Panc1 (cell line): ENCODE results near the gene NCAPH2.

ENCODE experiments used
- TCF7L2 ChIP-seq: IDR thresholded peaks from 2 replicates; pipeline ENCODE4 v1.6.1; 2011; ENCODE audit warnings: mild to moderate bottlenecking, low read depth, low read length, inconsistent platforms
- TF ChIP-seq, protein P1 (sequence below): fragments of 450-650 bp; IDR thresholded peaks from 2 replicates; pipeline ENCODE4 v1.5.1; 2017; ENCODE audit warnings: mild to moderate bottlenecking

DNA sequence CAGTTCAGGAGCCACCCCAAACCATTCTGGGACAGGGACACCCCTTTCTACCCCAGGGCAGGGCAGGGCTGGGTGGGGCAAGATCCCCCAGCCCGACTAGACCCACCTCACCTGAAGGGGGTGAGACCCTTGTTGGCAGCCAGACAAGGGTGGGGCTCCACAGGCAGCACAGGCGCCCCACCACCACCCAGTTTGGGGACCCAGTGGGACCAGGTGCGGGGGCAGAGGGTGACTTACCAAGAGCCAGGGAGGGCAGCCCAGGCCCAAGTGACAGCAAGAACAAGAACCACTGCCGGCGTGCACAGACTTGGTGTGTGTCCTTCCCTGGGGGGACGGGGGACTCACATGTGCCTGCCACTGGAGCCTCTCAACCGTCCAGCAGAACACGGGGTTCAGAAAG, 24.5 kb upstream of the NCAPH2 start:
- no peak for TF ChIP-seq TCF7L2
- TF ChIP-seq, protein P1, sequence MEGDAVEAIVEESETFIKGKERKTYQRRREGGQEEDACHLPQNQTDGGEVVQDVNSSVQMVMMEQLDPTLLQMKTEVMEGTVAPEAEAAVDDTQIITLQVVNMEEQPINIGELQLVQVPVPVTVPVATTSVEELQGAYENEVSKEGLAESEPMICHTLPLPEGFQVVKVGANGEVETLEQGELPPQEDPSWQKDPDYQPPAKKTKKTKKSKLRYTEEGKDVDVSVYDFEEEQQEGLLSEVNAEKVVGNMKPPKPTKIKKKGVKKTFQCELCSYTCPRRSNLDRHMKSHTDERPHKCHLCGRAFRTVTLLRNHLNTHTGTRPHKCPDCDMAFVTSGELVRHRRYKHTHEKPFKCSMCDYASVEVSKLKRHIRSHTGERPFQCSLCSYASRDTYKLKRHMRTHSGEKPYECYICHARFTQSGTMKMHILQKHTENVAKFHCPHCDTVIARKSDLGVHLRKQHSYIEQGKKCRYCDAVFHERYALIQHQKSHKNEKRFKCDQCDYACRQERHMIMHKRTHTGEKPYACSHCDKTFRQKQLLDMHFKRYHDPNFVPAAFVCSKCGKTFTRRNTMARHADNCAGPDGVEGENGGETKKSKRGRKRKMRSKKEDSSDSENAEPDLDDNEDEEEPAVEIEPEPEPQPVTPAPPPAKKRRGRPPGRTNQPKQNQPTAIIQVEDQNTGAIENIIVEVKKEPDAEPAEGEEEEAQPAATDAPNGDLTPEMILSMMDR = no peak
